KOPT-K1 (cell line): ENCODE data around the gene SYPL1.
A peak's percentile ranks its signal among the peaks of the same experiment; 100 is the strongest.

Experiments used
- H3K27ac ChIP-seq: fragments of 200-600 bp; sonication (generic); 2 replicates; pipeline ENCODE4 v1.5.1; 2016; ENCODE audit warnings: antibody characterized with exemption, mild to moderate bottlenecking, low read depth, low read length; ENCODE audit not compliant: poor library complexity, severe bottlenecking
- H3K36me3 ChIP-seq: fragments of 200-600 bp; sonication (generic); 2 replicates; pipeline ENCODE4 v1.5.1; 2017; ENCODE audit warnings: antibody characterized with exemption, mild to moderate bottlenecking, low read length, moderate library complexity; ENCODE audit not compliant: insufficient read depth
- H3K9me3 ChIP-seq: fragments of 200-600 bp; sonication (generic); 2 replicates; pipeline ENCODE4 v1.5.1; 2017; ENCODE audit warnings: antibody characterized with exemption, low read length, mild to moderate bottlenecking; ENCODE audit not compliant: insufficient read depth, poor library complexity, severe bottlenecking

Gene SYPL1

DNA sequence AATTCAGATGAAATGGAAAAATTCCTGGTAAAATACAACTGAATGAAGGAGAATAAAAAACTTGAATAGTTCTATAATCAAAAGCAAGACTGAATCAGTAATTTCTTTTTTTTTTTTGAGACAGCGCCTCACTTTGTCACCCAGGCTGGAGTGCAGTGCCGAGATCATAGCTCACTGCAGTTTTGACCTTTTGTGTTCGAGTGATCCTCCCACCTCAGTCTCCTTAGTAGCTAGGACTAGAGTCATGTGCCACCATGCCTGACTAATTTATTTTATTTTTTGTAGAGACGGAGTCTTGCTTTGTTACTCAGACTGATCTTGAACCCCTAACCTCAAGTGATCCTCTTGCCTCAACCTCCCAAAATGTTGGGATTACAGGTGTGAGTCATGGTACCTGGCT lies 26.1 kb downstream of the SYPL1 start:
- Histone ChIP-seq H3K27ac (no peak overlapping the region), H3K9me3 (no peaks in the 10 kb centered on the region), H3K36me3 (peaks cover 40% of the 10 kb centered on the region)

DNA sequence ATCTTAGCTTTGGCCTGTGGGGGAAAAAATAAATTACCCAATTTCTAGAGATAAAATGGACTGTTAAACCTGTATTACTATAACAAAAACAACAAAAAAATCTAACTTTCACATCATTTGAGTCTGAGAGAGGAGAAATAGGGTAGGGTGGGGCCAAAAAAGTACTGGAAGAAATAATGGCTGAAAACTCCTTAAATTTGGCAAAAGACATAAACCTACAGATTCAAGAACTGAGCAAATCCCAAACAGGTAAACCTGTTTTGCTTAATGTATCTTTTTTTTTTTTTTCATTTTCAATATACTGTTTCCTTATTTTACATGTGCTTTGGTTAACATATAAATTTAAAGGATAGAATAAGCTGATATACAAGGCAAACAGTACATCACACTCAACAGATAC lies 27.1 kb downstream of the SYPL1 start:
- Histone ChIP-seq H3K36me3 (peaks cover 29% of the 10 kb centered on the region), H3K9me3 (no peaks in the 10 kb centered on the region), H3K27ac (no peak overlapping the region)

DNA sequence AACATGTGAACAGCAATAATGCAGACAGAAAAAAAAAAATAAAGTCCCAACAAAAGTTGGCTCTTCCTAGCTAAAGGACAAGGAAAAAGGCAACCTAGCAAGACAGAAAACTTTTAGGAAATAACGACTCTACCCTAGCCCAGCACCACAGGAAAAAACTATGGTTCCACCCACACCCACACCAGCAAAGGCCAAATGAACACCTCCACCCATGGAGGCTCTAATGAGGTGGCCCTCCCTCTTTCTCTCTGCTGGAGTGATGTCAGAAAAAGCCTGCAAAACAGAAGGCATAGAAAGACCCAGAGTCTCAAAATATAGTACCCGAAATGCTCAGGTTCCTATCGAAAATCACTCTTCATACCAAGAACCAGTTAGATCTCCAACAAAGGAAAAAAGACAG lies 28.4 kb downstream of the SYPL1 start:
- H3K9me3 ChIP-seq, result no peaks in the 10 kb centered on the region
- no peak overlapping the region for H3K27ac ChIP-seq
- peaks cover 16% of the 10 kb centered on the region for H3K36me3 ChIP-seq

DNA sequence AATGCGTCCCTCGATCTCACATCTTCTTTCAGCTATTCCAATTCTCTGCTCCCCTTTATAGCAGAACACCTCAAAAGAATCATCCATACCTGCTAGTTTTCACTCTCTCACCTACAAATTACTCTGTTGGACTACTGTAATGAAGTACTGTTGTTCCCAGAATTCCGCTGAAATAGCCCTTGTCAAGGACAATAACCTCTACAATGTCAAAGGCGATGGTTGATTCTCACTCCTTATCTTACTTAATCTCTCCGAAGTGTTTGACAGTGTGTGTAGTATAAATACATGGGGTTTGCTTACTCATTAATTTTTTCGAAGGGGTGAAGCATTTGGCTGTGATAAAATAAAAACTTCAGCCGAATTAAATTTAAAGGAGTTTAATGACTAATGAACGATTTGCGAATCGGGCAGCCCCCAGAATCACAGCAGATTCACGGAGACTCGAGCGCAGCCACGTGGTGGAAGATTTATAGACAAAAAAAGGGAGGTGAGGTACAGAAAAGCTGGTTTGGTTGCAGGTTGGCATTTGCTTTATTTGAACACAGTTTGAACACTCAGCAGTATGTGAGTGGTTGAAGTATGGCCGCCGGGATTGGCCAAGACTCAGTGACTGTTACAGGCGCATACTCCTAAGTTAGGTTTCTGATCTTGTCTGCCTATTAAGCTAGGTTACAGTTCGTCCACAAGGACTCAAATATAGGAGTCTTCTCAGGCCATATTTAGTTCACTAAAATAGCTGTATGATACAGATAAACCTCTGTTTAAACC lies 29.8 kb downstream of the SYPL1 start:
- Histone ChIP-seq H3K36me3 (peaks cover 4% of the 10 kb centered on the region; the same call in 1 of the 2 replicates), H3K27ac (no peak overlapping the region), H3K9me3 (no peaks in the 10 kb centered on the region)

DNA sequence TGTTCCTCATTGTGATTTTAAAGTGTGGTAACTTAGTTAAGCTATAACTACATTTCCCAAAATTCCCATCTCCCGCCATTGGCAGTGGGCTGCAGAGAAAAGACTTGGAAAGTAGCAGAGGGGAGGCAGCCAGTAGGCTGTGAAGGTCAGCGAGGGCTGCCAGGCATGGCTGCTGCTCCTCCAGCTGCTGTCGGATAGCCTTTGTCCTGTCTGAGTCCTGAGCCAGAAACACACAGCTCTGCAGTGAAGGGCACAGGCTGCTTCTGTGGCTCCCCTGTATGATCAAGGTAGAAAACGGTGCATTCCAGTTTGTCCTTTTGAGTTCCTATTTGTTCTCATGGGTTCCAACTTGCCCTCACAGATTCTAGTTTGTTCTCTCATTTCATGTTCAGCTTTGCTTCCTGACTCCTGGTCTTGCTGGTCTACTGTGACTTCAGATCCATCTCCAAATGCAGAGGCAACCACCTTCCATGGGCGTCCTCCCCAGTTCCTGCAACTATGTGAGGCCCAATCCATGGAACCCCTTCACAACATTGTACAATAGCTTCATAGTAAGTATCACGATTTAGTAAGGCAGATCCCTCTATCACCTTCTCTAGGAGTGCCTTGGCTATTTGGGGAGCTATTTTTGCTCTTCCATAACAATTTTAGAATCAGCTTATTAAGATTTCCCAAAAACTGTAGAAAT lies 31.7 kb downstream of the SYPL1 start:
- Histone ChIP-seq H3K36me3 (no peaks in the 10 kb centered on the region), H3K27ac (peak overlapping the region; percentile 11), H3K9me3 (no peaks in the 10 kb centered on the region)

DNA sequence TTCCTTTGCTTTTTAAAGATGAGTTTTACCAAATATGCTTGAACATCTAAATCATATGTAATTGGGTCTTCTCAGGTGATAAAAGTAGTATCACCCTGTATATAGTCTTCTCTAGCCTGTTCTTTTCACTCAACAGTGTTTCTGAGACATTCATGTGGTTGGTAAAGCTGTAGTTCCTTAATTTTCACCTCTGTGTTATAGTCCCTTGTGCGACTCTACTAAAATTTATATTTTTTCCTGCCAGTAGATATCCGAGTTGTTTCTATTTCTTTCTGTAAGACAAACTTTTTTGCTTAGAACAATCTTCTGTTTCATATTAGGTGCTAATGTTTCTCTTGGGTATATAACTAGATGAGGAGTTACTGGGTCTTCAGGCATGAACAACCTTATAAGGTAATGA lies 35.6 kb downstream of the SYPL1 start:
- H3K27ac ChIP-seq, result peak overlapping the region; percentile 60

DNA sequence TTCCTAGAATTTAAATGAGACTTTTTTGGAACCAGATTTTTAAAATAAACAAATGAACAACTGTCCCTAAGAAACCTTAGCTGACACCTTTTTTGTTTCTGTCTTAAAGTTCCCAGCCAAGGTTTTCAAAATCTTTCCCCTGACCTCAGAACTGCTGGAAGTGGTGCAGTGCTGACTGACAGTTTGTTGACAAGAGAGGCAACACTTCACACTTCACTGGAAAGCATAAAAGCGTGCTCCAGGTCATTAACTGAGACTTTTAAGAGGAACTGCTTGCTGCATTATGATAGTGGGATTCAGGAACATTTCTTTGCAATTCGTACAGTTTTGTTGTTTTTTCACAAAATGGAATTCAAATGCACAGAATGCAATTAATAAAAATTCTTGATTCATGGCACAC lies 36.2 kb downstream of the SYPL1 start:
- Histone ChIP-seq H3K27ac (peak overlapping the region; percentile 60), H3K36me3 (no peaks in the 10 kb centered on the region), H3K9me3 (no peaks in the 10 kb centered on the region)

More for the DNA sequence above, 35.6 kb downstream of the SYPL1 start:
- Histone ChIP-seq H3K9me3 (no peaks in the 10 kb centered on the region), H3K36me3 (no peaks in the 10 kb centered on the region)

DNA sequence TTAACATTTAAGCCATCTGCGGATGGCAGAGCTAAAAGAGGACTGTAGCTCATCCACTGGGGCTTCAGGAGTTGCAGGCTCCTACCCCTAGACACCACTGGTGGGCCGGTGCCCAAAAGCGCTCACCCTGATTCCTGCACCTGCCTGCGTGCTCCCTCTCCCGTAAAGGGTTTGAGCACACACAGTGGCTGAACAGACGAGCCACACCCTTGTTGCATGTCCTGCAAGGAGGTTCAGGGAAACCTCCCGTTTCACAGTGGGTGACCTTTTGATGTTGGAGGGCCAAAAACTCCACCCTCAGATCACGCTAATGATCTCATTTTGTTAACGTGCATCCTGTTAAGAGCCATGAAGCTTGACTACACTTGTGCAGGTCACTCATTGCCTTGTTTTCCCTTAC lies 37.9 kb downstream of the SYPL1 start:
- H3K9me3 ChIP-seq, result no peaks in the 10 kb centered on the region
- H3K27ac ChIP-seq, result peak overlapping the region; percentile 99
- no peaks in the 10 kb centered on the region for H3K36me3 ChIP-seq

DNA sequence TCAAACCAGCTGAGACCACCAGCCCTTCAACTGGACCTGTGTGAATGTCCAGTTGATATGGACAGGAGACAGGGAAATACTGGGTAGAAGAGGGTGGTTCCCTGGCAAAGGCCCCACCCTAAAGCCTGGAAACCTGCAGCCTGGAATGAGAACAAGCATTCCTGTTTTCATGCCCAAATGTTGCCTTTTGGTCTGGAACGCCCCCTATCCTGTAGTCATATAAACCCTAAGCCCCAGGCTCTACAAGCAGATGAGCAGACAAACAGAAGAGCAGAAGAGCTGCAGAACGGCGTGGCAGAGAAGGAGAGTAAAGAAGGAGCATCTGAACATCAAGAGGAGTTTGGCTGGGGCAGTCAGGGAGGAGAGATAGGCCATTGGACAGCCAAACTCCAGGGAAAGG lies 38.4 kb downstream of the SYPL1 start:
- Histone ChIP-seq H3K9me3 (no peaks in the 10 kb centered on the region), H3K27ac (peak overlapping the region; percentile 99), H3K36me3 (no peaks in the 10 kb centered on the region)

DNA sequence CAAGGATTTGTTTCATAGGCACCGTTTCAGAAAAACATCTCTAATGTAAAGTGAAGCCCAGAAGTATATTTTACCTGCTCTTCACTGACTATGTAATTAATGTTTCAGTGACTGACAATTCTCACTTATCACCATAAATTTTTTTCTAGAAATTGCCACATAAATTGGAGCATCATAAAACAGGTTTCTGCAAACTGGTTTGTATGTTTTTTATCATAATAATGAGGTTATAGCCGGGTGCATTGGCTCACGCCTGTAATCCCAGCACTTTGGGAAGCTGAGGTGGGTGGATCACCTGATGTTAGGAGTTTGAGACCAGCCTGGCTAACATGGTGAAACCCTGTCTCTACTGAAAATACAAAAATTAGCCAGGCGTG lies 39.4 kb downstream of the SYPL1 start:
- Histone ChIP-seq H3K9me3 (no peaks in the 10 kb centered on the region), H3K27ac (peak overlapping the region; percentile 99), H3K36me3 (no peaks in the 10 kb centered on the region)

DNA sequence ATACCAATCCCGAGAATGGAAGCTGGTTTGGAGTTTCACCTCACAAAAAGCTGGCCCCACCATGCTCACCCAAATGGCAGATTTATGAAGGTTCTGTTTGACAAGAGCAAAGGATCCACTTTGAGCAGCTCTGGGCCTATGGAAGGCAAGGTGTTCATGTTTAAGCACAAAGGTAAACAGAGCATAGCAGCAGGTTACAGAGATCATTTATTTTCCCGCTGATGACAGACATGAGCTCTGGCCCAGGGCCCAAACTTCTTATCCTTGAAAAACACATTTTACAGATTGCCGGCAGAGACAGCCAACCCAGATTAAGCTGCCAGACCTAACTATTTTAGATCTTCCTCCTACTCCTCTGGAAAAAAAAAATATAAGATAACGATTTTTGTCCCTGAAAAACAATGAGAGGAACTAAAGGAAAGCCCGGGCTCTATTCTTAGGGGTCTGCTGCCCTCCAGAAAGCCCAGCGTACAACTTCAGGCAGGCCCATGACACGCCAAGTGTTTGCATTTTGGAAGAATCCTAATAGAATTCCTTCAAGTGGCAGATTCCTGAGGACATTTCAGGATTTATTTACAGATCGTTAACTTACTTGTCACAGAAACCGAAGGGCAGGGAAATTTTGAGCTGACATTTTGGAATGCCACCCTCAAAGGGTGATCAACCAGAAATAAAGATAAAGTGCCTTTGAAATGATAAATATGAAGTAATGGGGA lies 40.0 kb downstream of the SYPL1 start:
- peak overlapping the region; percentile 99 for H3K27ac ChIP-seq
- no peaks in the 10 kb centered on the region for H3K9me3 ChIP-seq
- no peaks in the 10 kb centered on the region for H3K36me3 ChIP-seq

DNA sequence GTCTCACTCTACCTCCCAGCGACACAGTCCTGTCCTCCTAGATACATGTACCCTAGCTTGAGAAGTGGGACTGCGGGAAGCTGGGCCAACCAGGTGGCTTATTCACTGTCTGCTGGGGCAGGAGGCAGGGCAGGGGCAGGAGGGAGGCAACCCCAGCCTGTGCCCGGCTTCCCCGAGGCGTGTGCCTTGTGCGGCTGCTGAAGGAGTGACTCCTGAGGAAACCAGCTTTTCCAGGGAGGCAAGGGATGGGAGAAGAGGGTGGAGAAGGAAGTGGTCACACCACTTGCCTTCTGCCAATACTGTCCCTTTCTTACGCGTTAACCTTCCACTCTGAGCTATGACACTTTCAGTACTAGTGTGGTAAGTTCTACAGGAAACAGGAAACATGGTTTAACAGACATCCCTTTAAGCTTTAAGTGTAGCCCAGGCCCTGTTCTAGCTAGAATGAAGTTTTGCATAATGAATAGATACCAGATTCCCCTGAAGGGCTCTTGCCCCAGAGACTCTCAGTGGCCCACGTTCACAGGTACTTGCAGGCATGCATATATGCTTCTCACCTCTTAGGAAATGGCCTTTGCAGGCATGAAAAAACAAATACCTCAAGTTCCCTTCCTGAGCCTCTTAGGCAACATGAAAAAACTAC lies 40.6 kb downstream of the SYPL1 start:
- Histone ChIP-seq H3K9me3 (no peaks in the 10 kb centered on the region), H3K27ac (peak overlapping the region; percentile 99), H3K36me3 (no peaks in the 10 kb centered on the region)

DNA sequence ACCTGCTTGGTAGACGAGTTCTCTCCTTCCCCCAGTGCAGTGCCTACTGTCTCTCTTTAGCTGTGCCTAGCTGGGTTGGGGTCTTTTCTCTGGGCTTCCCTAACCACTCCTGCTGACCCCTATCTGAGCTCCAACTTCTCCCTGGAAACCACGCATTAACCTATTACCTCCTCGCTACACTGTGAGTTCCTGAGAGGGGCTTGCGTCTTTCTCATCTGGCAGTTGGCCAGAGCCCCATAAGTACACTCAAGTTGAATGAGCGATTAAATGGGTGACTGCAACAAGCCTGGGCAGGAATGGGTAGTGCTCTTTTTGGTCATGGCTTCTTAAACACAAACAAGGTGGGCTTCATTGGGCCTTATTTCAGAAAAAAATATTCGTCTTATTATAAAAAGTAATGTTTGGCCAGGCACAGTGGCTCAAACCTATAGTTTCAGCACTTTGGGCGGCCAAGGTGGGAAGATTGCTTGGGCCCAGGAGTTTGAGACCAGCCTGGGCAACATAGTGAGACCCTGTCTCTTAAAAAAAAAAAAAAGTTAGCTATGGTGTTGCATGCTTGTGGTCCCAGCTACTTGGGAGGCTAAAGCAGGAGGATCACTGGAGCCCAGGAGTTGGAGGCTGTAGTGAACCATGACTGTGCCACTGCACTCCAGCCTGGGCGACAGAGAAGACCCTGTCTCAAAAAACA lies 41.4 kb downstream of the SYPL1 start:
- H3K9me3 ChIP-seq, result no peaks in the 10 kb centered on the region
- peak overlapping the region; percentile 99 for H3K27ac ChIP-seq
- H3K36me3 ChIP-seq, result no peaks in the 10 kb centered on the region

DNA sequence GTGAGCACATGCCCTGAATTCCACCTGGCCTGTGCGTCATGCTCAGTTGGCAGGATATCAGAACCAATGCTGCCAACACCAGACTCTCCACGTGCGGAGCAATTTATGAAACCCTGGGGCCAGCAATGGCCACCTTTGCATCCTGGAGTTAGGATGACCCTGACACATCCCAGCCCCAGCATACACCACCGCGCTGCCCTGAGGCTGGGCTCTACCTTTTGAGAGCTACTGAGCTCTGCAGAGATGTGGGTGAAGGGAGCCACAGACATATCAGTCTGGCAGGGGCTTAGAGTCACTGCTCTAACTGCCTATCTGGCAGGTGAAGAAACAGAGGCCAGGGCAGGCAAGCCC lies 41.9 kb downstream of the SYPL1 start:
- Histone ChIP-seq H3K27ac (peak overlapping the region; percentile 99), H3K9me3 (no peaks in the 10 kb centered on the region), H3K36me3 (no peaks in the 10 kb centered on the region)
